DND-41 (cell line): ENCODE measurements around the gene SLC6A15.

Experiments used
- ATAC-seq: fragments of 200-7000 bp; cut with Tn5 transposase; 3 replicates; pipeline ENCODE4 v1.9.1; 2021; ENCODE audit warnings: low read depth; ENCODE audit not compliant: insufficient read depth
- DNase-seq: peaks from one replicate; pipeline ENCODE4 v3.0.0-alpha.2; 2020
- H2AFZ ChIP-seq: 2 replicates; pipeline ENCODE4 v1.6.0; 2012; ENCODE audit warnings: low read depth, low read length
- H3K27ac ChIP-seq: 2 replicates; pipeline ENCODE4 v1.5.1; 2012; ENCODE audit warnings: low read length, inconsistent platforms
- H3K27me3 ChIP-seq: fragments of 200-600 bp; sonication (generic); 2 replicates; pipeline ENCODE4 v1.6.0; 2012; ENCODE audit warnings: low read length, mild to moderate bottlenecking, inconsistent platforms; ENCODE audit not compliant: insufficient read depth, poor library complexity
- H3K36me3 ChIP-seq: 2 replicates; pipeline ENCODE4 v1.5.1; 2012; ENCODE audit warnings: low read length, inconsistent platforms; ENCODE audit not compliant: insufficient read depth
- H3K4me1 ChIP-seq: 2 replicates; pipeline ENCODE4 v1.5.1; 2012; ENCODE audit warnings: mild to moderate bottlenecking, low read length; ENCODE audit not compliant: insufficient read depth
- H3K4me2 ChIP-seq: 2 replicates; pipeline ENCODE4 v1.6.0; 2012; ENCODE audit warnings: mild to moderate bottlenecking, moderate library complexity, low read length, inconsistent platforms; ENCODE audit not compliant: insufficient read depth
- H3K4me3 ChIP-seq, 2 experiments: fragments of 200-600 bp in 1 of 2; shearing (Covaris generic) in 1 of 2; 2 replicates each; pipeline ENCODE4 v1.5.1; 2012 to 2016; ENCODE audit warnings: inconsistent platforms in 2 of 2, low read length in 2 of 2, mild to moderate bottlenecking in 2 of 2, low read depth in 1 of 2, moderate library complexity in 1 of 2
- H3K79me2 ChIP-seq: 2 replicates; pipeline ENCODE4 v1.6.0; 2012; ENCODE audit warnings: low read length, inconsistent platforms; ENCODE audit not compliant: insufficient read depth
- H3K9ac ChIP-seq: 2 replicates; pipeline ENCODE4 v1.6.0; 2012; ENCODE audit warnings: low read depth, mild to moderate bottlenecking, inconsistent platforms, low read length, moderate library complexity
- H3K9me3 ChIP-seq: 2 replicates; pipeline ENCODE4 v1.5.1; 2012; ENCODE audit warnings: low read length, moderate library complexity, mild to moderate bottlenecking, inconsistent platforms; ENCODE audit not compliant: insufficient read depth, severe bottlenecking
- H4K20me1 ChIP-seq: 2 replicates; pipeline ENCODE4 v1.6.0; 2012; ENCODE audit warnings: low read length; ENCODE audit not compliant: insufficient read depth
- EZH2 ChIP-seq: IDR thresholded peaks from 3 replicates; pipeline ENCODE4 v1.6.1; 2012; ENCODE audit warnings: borderline replicate concordance, low read depth, mild to moderate bottlenecking, moderate library complexity, low read length, inconsistent platforms; ENCODE audit not compliant: severe bottlenecking
- TF ChIP-seq, protein P1 (sequence below): IDR thresholded peaks from 2 replicates; pipeline ENCODE4 v1.5.1; 2012; ENCODE audit warnings: borderline replicate concordance, low read length, moderate library complexity, mild to moderate bottlenecking; ENCODE audit not compliant: poor library complexity, severe bottlenecking; ENCODE audit errors: extremely low read depth

Gene SLC6A15

DNA sequence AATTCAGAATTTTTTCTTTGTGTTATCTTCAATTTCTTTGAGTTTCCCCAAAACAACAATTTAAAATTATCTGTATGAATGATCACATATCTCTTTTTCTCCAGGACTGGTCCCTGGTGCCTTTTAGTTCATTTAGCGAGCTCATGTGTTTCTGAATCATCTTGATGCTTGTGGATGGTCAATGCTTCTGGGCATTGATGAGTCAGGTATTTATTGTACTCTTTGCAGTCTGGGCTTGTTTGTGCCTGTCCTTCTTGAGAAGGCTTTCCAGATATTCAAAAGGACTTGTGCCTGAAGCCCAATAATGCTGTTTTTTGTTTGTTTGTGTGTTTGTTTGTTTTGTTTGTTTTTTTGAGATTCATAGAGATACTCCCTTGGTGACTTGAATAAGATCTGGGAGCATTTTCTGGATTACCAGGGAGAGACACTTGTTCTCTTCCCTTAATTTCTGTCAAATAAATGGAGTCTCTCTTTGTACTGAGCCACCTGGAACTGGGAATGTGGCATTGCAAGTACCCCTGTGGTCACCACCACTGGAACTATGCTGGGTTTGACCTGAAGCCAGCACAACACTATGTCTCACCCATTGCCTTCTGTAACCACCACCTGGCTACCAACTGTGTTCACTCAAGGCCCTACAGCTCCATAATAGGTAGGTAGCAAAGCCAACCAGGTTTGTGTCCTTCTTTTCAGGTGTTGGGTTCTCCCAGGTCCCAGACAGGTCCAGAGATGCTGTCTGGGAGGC is 56.3 kb downstream of the SLC6A15 start:
- TF ChIP-seq, protein P1, sequence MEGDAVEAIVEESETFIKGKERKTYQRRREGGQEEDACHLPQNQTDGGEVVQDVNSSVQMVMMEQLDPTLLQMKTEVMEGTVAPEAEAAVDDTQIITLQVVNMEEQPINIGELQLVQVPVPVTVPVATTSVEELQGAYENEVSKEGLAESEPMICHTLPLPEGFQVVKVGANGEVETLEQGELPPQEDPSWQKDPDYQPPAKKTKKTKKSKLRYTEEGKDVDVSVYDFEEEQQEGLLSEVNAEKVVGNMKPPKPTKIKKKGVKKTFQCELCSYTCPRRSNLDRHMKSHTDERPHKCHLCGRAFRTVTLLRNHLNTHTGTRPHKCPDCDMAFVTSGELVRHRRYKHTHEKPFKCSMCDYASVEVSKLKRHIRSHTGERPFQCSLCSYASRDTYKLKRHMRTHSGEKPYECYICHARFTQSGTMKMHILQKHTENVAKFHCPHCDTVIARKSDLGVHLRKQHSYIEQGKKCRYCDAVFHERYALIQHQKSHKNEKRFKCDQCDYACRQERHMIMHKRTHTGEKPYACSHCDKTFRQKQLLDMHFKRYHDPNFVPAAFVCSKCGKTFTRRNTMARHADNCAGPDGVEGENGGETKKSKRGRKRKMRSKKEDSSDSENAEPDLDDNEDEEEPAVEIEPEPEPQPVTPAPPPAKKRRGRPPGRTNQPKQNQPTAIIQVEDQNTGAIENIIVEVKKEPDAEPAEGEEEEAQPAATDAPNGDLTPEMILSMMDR = no peak
- no peak for TF ChIP-seq EZH2
- Histone ChIP-seq H4K20me1 (no peaks in the 10 kb centered on the region), H3K4me2 (no peak overlapping the region), H3K27ac (no peak overlapping the region), H3K27me3 (no peaks in the 10 kb centered on the region), H3K4me3 (no peak overlapping the region), H2AFZ (no peak overlapping the region), H3K36me3 (no peaks in the 10 kb centered on the region), H3K79me2 (no peaks in the 10 kb centered on the region), H3K9me3 (no peaks in the 10 kb centered on the region), H3K9ac (no peak overlapping the region), H3K4me1 (no peaks in the 10 kb centered on the region)
- DNase-seq = no peak
- no peak for ATAC-seq

GRCh38 chr12:84843593-84844144 is 68.9 kb downstream of the SLC6A15 start:
- ATAC-seq (no peak), DNase-seq (no peak)
- no peaks in the 10 kb centered on the region for H3K9me3 ChIP-seq
- H3K27me3 ChIP-seq = no peaks in the 10 kb centered on the region
- no peaks in the 10 kb centered on the region for H3K79me2 ChIP-seq
- H3K4me3 ChIP-seq = no peak overlapping the region
- no peak overlapping the region for H3K27ac ChIP-seq
- H3K36me3 ChIP-seq = no peaks in the 10 kb centered on the region
- no peak overlapping the region for H3K9ac ChIP-seq
- TF ChIP-seq, protein P1 = no peak
- no peak for TF ChIP-seq EZH2
- no peaks in the 10 kb centered on the region for H3K4me1 ChIP-seq
- H2AFZ ChIP-seq = no peak overlapping the region
- no peaks in the 10 kb centered on the region for H4K20me1 ChIP-seq
- H3K4me2 ChIP-seq = no peak overlapping the region

DNA sequence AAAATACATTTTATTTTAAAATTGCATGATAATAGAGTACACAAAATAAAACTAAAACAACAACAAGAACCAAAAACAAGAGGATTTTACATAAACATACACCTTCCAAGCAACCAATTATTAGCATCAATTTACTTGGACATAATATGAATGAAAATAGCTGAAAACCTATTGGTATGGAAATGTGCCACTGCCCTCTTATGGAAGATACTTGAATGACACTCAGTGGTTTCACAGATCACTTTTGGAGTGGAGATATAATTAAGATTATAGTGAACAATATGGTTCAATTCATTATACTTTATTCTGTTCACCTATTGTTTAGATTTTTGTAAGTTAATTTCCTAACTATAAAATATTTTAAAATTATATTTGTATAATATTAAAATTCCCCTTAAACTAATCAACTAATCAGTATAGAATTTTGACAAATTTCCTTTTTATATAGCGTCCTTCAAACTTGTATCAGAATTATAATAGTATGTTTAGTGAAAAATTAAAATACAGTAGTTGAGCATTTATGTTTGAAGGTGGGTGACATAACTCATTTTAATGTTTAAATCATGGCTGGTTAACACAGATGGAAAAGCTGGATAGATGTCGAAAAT is 70.1 kb downstream of the SLC6A15 start:
- no peak for DNase-seq
- TF ChIP-seq, protein P1 = peak; percentile 65
- no peak for TF ChIP-seq EZH2
- Histone ChIP-seq H3K27me3 (no peaks in the 10 kb centered on the region), H3K9ac (no peak overlapping the region), H3K36me3 (no peaks in the 10 kb centered on the region), H3K4me1 (no peaks in the 10 kb centered on the region), H3K9me3 (no peaks in the 10 kb centered on the region), H3K27ac (no peak overlapping the region), H3K79me2 (no peaks in the 10 kb centered on the region), H2AFZ (no peak overlapping the region), H3K4me3 (no peak overlapping the region), H4K20me1 (no peaks in the 10 kb centered on the region), H3K4me2 (no peak overlapping the region)
- ATAC-seq = no peak
